Measurements from ENCODE around the gene ATP5PD. TPM values are rescaled to one million over a fixed set of nuclear protein-coding genes. Genes with fewer than 3 reads are reported as not detected.

ATP5PD gene
- total and polyA plus RNA-seq, 2 of the 13 experiments (the other 11 are each of a cell fraction or from before 2014, with no cell fraction given), result 158 to 428 TPM

DNA sequence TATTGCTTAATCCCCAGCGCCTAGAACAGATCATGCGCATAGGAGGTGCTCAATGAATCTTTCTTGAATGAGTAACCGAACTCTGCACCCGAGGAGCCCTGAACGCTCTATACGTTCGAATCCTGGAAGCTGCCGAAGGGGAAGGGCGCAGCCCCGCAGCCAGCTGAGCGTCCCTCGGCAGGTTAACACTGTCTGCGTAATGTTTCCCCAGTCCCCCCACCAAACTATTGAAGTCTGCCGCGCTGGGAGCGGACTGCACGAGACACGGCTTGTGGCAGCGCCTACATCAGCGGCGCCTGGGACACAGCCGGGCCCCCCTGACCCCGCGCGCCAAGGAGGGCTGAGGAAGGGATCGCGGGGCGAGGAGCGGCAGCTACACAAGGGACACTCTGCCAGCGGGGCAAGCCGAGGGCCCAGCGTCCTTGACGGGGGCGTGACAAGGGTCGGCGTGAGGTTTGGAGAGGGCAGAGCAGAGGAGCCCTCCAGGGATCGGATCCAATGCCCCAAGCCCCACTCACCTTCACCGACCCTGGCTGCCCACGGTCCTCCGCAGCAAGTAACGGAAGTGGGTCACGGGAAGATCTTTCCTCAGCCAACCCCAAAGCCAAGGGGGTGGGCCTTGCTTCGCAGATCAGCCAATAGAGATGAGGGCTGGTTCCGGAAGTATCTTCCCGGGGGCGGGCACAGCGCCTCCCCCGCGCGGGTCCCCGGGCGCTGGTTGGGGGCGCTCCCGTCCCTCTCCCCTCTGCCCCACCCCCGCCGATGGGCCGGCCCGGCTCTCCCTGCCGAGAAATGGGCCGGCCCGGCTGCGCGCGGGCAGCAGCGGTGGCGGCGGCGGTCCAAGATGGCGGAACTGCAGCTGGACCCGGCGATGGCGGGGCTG, at the start of gene ATP5PD, which contains the start of gene KCTD2 (continued):
- TF ChIP-seq RNF2 (conservative IDR thresholded peaks at IDR 0.05; ENCODE audit: low read depth) (peak; percentile 67; the same call in 1 of the 2 replicates), ZNF883 (CRISPR knock-in tag; IDR thresholded peaks at IDR 0.05; ENCODE audit: not compliant biosample characterization) (peak; percentile 83), KLF6 (CRISPR knock-in tag; IDR thresholded peaks at IDR 0.05) (peak; percentile 66; the same call in 1 of the 2 replicates), UBTF (CRISPR knock-in tag; IDR thresholded peaks at IDR 0.05) (peak; percentile 91), PHF8 (CRISPR knock-in tag; IDR thresholded peaks at IDR 0.05) (peak; percentile 96), ZNF589 (CRISPR knock-in tag; conservative IDR thresholded peaks at IDR 0.05) (peak; percentile 79), ETV6 (CRISPR knock-in tag; conservative IDR thresholded peaks at IDR 0.05) (no peak; the same call in 1 of the 2 replicates), ZNF749 (CRISPR knock-in tag; IDR thresholded peaks at IDR 0.05; ENCODE audit: borderline replicate concordance) (peak; percentile 88; the same call in 1 of the 2 replicates), FOXK2 (IDR thresholded peaks at IDR 0.05) (peak; percentile 72), MAF1 (CRISPR knock-in tag; IDR thresholded peaks at IDR 0.05; ENCODE audit: borderline replicate concordance) (no peak; the same call in 1 of the 2 replicates), ATF4 (CRISPR knock-in tag; IDR thresholded peaks at IDR 0.05) (0 out of 4 replicates have a peak, but pooled peaks of 1 of the 2 experiments have one; percentile 33), MLLT10 (CRISPR knock-in tag; IDR thresholded peaks at IDR 0.05) (no peak), ZSCAN21 (CRISPR knock-in tag; IDR thresholded peaks at IDR 0.05; ENCODE audit: borderline replicate concordance) (peak; percentile 92), ZNF225 (CRISPR knock-in tag; IDR thresholded peaks at IDR 0.05) (no peak; the same call in 1 of the 2 replicates)
- TF ChIP-seq, protein P1, sequence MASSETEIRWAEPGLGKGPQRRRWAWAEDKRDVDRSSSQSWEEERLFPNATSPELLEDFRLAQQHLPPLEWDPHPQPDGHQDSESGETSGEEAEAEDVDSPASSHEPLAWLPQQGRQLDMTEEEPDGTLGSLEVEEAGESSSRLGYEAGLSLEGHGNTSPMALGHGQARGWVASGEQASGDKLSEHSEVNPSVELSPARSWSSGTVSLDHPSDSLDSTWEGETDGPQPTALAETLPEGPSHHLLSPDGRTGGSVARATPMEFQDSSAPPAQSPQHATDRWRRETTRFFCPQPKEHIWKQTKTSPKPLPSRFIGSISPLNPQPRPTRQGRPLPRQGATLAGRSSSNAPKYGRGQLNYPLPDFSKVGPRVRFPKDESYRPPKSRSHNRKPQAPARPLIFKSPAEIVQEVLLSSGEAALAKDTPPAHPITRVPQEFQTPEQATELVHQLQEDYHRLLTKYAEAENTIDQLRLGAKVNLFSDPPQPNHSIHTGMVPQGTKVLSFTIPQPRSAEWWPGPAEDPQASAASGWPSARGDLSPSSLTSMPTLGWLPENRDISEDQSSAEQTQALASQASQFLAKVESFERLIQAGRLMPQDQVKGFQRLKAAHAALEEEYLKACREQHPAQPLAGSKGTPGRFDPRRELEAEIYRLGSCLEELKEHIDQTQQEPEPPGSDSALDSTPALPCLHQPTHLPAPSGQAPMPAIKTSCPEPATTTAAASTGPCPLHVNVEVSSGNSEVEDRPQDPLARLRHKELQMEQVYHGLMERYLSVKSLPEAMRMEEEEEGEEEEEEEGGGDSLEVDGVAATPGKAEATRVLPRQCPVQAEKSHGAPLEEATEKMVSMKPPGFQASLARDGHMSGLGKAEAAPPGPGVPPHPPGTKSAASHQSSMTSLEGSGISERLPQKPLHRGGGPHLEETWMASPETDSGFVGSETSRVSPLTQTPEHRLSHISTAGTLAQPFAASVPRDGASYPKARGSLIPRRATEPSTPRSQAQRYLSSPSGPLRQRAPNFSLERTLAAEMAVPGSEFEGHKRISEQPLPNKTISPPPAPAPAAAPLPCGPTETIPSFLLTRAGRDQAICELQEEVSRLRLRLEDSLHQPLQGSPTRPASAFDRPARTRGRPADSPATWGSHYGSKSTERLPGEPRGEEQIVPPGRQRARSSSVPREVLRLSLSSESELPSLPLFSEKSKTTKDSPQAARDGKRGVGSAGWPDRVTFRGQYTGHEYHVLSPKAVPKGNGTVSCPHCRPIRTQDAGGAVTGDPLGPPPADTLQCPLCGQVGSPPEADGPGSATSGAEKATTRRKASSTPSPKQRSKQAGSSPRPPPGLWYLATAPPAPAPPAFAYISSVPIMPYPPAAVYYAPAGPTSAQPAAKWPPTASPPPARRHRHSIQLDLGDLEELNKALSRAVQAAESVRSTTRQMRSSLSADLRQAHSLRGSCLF (CRISPR knock-in tag; IDR thresholded peaks at IDR 0.05; ENCODE audit: borderline replicate concordance), result no peak
- TF ChIP-seq, protein P2, sequence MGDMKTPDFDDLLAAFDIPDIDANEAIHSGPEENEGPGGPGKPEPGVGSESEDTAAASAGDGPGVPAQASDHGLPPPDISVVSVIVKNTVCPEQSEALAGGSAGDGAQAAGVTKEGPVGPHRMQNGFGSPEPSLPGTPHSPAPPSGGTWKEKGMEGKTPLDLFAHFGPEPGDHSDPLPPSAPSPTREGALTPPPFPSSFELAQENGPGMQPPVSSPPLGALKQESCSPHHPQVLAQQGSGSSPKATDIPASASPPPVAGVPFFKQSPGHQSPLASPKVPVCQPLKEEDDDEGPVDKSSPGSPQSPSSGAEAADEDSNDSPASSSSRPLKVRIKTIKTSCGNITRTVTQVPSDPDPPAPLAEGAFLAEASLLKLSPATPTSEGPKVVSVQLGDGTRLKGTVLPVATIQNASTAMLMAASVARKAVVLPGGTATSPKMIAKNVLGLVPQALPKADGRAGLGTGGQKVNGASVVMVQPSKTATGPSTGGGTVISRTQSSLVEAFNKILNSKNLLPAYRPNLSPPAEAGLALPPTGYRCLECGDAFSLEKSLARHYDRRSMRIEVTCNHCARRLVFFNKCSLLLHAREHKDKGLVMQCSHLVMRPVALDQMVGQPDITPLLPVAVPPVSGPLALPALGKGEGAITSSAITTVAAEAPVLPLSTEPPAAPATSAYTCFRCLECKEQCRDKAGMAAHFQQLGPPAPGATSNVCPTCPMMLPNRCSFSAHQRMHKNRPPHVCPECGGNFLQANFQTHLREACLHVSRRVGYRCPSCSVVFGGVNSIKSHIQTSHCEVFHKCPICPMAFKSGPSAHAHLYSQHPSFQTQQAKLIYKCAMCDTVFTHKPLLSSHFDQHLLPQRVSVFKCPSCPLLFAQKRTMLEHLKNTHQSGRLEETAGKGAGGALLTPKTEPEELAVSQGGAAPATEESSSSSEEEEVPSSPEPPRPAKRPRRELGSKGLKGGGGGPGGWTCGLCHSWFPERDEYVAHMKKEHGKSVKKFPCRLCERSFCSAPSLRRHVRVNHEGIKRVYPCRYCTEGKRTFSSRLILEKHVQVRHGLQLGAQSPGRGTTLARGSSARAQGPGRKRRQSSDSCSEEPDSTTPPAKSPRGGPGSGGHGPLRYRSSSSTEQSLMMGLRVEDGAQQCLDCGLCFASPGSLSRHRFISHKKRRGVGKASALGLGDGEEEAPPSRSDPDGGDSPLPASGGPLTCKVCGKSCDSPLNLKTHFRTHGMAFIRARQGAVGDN (CRISPR knock-in tag; IDR thresholded peaks at IDR 0.05), result peak; percentile 82
